ENCODE results near the gene KRR1.
"Not testable (repeated sequence)": the region's sequence is repeated elsewhere in the genome, so short reads cannot be mapped to it uniquely, and the experiment has no call there.

Gene KRR1

DNA sequence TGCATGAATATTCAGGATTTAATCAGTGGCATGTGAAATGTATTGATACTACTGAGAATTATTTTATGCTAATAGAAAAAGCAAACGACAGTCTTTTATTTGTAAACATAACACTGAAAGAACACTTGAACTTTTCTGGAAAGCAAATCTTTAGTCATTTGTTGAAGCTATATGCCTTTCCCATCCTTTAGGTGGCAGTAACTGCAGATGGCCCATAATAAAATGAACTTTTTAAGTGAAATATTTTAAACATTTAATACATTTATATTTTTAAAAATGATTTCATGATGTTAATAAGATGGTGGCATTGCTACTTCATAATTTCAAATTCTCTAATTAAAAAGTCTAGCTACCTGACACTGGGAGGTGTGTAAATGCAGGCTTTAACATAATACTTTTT is 13.9 kb upstream of the KRR1 start:
- DNase-seq (ENCODE audit: low read depth in 3 of 3) = no peak

DNA sequence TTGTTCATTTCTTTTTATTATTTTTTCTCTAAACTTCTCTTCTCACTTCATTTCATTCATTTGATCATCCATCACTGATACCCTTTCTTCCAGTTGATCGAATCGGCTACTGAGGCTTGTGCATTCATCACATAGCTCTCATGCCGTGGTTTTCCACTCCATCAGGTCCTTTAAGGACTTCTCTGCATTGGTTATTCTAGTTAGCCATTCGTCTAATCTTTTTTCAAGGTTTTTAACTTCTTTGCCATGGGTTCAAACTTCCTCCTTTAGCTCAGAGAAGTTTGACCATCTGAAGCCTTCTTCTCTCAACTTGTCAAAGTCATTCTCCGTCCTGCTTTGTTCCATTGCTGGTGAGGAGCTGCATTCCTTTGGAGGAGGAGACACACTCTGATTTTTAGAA is 10.7 kb upstream of the KRR1 start:
- not testable (repeated sequence) for DNase-seq (ENCODE audit: low read depth in 3 of 3)

DNA sequence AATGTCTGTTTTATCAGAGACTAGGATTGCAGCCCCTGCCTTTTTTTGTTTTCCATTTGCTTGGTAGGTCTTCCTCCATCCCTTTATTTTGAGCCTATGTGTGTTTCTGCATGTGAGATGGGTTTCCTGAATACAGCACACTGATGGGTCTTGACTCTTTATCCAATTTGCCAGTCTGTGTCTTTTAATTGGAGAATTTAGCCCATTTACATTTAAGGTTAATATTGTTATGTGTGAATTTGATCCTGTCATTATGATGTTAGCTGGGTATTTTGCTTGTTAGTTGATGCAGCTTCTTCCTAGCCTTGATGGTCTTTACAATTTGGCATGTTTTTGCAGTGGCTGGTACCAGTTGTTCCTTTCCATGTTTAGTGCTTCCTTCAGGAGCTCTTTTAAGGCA is 9.8 kb upstream of the KRR1 start:
- DNase-seq (ENCODE audit: low read depth in 3 of 3) = not testable (repeated sequence)

DNA sequence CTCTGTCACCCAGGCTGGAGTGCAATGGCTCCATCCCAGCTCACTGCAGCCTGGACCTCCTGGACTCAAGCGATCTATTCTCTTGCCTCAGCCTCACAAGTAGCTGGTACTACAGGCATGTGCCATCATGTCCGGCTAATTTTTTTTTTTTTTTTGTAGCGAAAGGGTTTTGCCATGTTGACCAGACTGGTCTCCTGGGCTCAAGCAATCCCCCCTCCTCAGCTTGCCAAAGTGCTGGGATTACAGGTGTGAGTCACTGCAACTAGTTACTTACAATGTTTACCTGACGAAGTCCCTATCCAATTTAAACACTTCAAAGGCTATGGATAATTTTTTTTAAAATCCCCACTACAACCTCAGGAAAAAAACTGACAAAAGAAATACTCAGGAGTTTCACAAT is 1.8 kb downstream of the KRR1 start:
- DNase-seq (ENCODE audit: low read depth in 3 of 3) = no peak

DNA sequence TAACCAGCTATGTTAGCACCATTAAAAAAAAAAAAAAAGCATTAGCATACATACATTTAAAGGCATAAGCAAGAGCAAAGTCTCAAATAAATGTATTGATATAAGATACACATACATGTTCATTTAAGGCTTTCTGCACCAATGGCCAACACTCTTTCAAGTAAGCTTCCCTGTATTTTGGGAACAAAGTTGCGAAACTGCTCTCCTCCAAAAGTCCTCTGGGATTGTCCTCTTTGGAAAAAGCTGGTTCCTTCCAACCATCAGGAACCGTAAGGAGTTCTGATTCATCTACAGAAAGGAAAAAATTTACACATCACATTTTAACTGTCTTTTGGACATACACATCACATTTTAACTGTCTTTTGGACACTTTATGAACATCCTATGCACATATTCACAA is 3.2 kb downstream of the KRR1 start:
- DNase-seq (ENCODE audit: low read depth in 3 of 3) = no peak

DNA sequence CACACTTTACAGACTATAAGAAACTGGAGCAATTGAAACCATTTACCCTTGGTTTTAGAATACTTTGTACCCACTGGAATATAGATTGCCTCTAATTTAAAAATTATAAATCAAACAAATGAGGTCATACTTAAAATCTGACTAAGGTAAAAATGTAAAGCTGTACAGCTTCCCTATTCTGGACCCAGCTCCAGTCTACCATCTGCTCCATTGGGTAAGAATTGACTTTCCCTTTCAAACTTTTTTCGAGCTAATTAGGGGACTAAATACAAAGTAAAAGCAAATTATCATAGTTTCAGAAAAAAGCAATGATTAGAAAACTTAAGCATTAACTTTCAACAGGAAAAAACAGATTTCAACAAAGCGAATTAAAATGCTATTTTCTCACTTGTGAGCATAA is 4.3 kb downstream of the KRR1 start:
- DNase-seq (ENCODE audit: low read depth in 3 of 3) = no peak

DNA sequence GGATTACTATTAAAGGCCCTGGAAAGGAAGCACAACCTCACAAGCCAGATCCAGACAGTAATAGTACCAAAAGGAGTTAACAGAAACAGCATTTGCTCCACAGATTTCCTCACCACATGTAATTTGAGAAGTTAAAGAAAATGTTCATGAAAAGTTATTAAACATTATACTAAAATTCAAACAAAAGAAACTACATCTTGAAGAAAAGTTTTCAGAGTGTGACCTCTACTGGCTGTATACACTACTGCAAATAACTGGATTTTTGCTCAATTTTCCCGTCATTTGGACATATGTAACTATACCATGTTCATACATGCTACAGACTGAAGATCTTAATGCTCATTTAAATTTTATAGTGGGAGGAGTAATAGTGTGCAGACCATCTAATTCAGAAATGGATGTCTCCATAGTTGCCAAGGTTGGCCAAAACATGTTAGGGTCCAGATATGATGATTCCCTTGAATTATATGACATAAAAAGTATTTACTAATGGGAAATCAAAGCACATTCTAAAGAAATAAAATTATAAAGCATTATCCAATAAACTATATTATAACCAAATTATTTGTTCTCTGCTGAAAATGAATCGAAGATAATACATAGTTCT is 5.6 kb downstream of the KRR1 start:
- DNase-seq (ENCODE audit: low read depth in 3 of 3) = no peak

DNA sequence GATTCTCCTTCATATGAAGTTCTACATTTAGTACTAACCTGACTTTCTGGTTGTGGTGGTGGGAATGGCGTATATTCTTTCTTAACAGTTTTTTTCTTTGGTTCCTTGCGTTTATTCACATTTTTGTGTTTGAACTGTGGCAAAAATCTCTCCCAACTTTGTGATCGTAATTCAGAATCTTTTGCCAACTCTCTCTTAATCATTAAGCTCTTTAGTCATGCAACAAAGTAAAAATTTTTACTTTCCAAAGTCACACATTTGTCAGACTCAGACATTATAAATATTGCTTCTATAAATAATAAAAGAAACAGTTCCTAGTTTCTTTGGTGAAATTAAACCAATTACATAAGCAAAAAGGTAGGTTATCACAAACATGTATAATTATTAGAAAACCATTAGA is 7.5 kb downstream of the KRR1 start:
- no peak for DNase-seq (ENCODE audit: low read depth in 3 of 3)

DNA sequence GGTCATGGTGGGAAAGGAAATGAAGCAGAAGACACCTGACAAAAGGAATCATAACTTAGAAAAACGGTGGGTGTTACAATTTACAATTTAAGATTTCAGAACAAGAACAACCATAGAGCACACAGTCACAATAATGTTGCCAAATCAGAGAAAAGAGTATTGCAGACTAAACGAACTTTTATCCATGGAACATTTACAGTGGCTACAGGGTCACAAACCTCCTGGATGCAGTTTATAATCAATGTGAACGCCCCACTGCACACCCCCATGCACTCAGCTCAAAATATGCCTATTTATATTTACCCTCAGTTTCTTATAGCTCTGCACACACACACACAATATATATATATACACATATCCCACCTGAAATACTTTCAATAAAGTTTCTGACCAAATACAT is 8.0 kb downstream of the KRR1 start:
- no peak for DNase-seq (ENCODE audit: low read depth in 3 of 3)

DNA sequence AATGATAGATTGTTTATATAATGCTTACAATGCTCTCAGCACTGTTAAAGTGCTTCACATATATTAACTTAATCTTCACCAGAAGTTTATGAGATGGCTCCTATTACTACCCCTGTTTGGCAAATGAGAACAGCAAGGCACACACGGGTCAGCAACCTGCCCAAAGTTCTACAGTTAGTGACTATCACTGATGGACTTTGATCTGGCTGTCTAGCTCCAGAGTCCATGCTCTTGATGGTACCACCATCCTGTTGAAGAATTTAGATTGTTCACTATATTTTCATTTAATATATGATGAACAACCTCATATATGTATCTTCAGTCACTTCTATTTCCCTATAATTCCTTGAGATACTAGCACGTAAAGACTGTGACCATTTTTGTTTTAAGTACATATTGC is 20.2 kb downstream of the KRR1 start:
- no peak for DNase-seq (ENCODE audit: low read depth in 3 of 3)

DNA sequence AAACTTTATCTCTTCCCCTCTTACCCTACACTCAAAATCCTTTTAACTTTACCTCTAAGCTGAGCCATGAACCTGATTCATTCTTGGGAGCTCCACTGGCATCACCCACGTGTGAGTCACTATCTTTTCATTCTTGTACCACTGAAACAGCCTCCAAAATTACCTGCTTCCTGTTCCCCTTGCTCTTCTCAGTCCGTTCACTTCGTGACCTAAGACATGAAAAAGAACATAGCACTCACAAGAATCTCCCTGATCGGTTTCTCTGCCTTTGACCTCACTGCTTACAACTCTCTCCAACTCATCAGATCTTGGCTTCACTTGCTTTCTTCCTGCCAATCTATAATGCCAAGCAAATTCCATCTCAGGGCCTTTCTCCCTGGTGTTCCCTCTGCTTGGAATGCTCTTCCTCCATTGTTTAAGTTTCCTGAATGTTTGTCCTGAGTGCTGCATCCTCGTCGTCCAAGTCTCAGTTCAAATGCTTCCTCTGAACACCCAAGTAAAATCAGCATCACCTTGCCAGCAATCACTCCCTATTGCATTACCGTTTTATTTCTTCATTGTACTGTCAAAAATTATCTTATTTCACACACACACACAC is 21.7 kb downstream of the KRR1 start:
- peak in 1 of 3 experiments; percentile 22 for DNase-seq (ENCODE audit: low read depth in 3 of 3)

DNA sequence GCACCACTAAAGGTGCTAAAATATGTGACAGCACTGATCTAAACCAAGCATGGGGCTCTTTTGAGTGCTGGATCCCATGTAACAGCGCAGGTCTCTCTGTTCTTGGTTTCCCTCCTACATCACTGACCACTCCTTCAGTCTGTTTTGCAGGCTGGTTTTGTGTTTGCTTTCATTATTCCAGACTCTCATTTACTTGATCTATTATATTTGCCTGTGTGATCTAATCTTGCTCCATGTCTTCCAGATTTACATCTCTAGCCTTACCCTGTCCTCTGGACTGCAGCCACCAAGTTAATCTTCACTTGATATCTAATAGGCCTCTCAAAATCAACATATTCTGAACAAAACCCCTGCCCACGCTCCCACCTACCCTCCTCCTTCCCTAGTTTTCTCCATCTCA is 22.2 kb downstream of the KRR1 start:
- DNase-seq (ENCODE audit: low read depth in 3 of 3) = no peak

DNA sequence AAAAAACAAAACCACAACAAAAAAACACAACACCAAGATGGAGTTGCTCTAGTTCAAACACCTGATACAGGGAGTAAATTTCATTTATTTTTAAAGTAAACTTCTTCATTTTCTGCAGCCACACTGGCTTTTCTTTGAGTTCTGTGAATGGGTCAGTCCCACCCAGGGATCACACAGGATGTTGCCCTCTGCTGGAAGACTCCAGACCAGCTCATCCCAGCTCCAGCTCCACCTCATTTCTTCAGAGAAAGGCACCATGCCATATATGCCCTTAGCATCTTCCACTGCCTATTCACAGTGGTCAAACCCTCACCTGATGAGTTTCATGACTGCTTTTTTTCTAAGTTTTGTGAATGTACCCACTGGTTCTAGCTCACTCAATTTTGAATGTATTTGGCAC is 22.9 kb downstream of the KRR1 start:
- no peak for DNase-seq (ENCODE audit: low read depth in 3 of 3)

DNA sequence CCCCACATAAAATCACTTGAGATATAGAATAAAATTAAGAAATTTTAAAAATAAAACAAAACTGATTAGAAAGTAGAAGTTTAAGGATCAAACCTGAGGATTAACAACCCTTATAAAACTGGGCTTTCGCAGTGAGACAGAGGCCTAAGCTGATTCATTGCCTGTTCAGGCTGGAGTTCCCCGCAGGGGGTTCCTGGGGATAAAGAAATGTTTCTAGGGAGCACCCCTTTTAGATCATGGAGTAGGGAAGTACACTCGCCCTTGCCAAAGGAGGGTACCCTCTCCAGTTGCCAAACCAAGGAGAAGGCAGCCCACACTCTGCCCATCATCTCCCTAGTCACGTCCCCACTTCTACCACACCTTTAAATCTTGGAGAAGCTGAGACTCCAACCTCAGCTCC is 24.1 kb downstream of the KRR1 start:
- no peak for DNase-seq (ENCODE audit: low read depth in 3 of 3)

DNA sequence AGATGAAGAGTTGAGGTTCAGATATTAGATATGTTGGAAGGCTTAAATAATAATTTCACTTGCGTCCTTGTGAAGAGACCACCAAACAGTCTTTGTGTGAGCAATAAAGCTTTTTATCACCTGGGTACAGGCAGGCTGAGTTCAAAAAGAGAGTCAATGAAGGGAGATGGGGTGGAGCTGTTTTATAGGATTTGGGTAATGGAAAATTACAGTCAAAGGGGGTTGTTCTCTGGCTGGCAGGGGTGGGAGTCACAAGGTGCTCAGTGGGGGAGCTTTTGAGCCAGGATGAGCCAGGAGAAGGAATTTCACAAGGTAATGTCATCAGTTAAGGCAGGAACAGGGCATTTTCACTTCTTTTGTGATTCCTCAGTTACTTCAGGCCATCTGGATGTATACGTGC is 27.0 kb downstream of the KRR1 start:
- DNase-seq (ENCODE audit: low read depth in 3 of 3) = not testable (repeated sequence)

DNA sequence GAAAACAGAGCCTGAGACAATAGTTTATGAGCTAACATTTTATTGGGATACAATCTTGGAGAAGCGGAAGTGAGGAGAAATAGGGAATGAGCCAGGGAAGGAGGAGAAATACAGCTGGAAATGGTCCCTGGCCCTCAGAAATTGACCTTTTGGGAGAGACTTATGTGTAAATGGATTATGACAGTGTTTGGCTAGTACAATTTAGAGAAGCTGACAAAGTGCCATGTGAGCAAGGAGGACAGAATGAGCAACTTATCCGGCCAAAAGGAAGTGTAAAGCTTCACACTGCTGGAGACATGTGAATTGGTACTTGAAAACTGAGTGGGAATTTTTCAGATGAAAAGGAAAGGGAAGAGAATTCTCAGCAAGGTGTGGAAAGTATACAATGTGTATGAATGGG is 28.0 kb downstream of the KRR1 start:
- no peak for DNase-seq (ENCODE audit: low read depth in 3 of 3)

DNA sequence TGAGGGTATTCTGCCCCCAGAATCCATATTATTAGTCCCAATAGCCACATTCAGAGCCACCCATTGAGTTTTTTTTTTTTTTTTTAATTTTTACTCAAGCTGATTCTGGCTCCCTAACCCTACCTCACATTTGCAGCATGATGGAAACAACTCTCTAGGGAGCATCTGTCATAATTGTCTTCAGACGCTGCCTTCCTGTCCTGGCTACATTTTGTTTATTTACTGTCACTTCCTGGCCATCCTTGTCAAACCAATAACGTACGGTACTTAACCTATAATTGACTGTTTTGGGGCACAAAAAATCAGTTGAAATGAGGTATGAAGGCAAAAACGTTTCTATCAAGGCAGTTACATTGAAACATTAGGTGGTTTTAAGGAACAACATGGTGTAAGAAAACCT is 28.8 kb downstream of the KRR1 start:
- DNase-seq (ENCODE audit: low read depth in 3 of 3) = no peak

DNA sequence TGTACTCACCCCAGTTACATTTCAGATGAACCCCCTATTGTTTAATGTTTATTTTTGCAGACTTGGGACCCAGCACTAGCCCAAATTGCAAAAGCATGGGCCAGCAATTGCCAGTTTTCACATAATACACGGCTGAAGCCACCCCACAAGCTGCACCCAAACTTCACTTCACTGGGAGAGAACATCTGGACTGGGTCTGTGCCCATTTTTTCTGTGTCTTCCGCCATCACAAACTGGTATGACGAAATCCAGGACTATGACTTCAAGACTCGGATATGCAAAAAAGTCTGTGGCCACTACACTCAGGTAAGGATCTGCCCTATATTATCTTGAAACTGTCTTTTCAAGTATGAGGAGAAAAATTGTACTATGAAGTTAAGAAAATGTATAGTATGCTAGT is 29.6 kb downstream of the KRR1 start:
- no peak for DNase-seq (ENCODE audit: low read depth in 3 of 3)

DNA sequence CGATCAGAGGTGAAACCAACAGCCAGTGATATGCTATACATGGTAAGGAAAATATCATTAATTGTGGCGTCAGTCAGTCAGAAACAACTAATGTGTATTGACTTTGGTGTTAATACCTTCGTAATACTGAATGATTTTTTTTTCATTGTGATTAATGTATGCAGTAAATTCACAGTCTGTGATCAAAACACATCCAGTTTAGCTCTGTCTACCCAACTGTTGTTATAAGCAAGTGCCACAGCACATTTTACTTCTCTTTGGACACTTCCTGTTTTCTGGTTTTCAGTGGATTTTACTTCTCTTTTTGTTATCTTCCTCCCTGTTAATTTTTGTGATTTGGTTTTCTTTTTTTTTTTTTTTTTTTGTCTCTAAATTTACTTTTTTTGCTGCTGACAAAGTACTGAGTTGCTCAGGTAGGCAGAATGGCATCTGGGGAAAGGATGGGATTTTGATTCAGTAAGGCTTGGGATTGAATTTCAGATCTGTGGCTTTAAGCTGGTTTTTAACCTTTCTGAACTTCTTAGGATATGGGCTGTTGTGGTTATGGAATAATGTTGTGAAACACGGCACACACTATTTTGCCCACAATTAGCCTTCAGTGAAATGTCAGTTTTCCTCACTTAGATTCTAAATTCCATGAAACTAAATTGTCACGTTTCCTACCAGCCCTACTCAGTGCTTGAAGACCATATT is 30.2 kb downstream of the KRR1 start:
- DNase-seq (ENCODE audit: low read depth in 3 of 3) = no peak

DNA sequence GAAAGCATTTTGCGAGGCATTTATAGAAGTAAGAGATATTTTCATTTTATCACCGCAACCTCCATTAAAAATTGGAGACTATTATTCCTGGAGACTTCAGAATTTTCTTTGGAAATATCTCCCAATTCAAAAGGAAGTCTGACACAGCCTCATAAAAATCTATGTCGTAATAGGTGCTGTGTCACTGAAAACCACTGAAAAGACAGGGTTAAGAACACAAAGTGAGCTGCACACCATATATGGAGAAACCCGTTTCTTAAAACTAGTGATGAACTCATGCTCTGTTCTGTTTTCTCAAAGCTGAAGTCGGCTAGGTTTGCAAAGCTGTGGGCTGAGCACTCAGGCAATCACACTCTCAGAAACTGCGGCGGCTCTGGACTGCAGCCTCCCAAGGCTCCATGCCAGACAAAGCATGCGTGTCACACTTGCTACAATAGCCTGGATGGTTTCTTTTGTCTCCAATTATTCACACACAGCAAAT is 30.9 kb downstream of the KRR1 start, which contains the start of gene GLIPR1:
TSS of gene GLIPR1 (plus strand) at position 287 of the 481 bp plus-strand sequence. CDS start at position 413, 126 bp downstream.
- peak; percentile 38 to 68 (median 61) for DNase-seq (ENCODE audit: low read depth in 3 of 3)

DNA sequence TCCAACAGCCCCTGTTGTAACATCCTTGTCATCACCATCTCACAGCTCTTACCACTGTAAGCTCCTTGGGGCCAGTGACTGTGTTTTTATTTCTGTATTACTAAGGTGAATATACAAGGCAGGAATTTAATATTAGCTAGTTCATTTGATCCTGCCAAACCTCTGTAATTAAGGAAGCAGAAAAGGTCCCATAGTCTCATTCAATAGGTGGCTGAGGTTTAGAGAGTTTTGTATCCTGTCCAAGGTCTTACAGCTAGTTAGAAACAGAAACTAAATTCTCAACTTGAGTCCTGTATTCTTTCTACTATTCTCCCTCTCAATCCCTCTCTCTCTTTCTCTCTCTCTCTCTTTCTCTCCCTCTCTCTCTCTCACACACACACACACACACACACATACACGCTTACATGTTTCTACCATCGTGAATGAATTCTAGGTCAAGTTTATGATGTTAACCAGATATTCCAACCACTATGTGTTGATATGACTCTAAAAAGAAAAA is 31.4 kb downstream of the KRR1 start:
- no peak for DNase-seq (ENCODE audit: low read depth in 3 of 3)

DNA sequence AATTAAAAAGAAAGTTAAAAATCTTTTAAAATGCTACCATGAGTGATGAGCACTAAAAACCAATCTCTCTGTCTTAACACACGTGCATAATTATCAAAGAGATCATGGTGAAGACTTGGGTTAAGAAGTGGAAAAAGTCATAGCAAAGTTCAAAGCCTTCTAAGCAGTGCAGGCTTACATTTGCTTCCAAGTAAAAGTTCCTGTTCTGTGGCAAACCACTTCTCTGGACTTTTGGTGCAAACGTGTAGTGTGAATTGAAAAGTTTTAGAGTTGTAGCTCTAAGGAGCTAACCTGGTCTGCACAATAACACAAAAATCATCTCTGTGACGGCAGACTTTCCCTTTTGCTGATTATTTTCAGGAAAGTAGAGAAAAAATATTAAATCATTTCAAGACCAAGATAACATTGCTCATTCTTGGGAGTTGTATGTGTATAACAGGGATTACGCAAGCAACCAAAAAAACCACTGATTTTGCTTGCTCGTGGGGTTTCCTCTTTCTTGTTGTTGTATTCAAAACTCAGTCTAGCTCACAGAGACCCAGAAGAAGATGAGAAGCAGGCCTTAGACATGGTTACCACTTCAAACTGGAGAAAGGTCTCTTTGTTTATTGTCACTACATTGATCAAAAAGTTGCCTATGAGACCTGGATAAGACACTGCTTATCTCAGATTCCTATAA is 33.2 kb downstream of the KRR1 start:
- no peak for DNase-seq (ENCODE audit: low read depth in 3 of 3)

Measured in stimulated activated CD4-positive, alpha-beta T cell treated with anti-CD3 and anti-CD28 coated beads, TNF-alpha, amount 100 ng/mL, for 24 hours (primary cell).